Ishikawa (cell line): ENCODE measurements around the gene SDK1.

Source experiments
- CEBPB ChIP-seq: IDR thresholded peaks from 2 replicates; pipeline ENCODE4 v1.6.1; 2012
- CREB1 ChIP-seq: IDR thresholded peaks from 2 replicates; pipeline ENCODE4 v1.6.1; 2012; ENCODE audit warnings: low read depth
- EGR1 ChIP-seq: IDR thresholded peaks from 2 replicates; pipeline ENCODE4 v1.6.1; 2012
- EP300 ChIP-seq: IDR thresholded peaks from 2 replicates; pipeline ENCODE4 v1.6.1; 2012; ENCODE audit warnings: borderline replicate concordance
- FOXM1 ChIP-seq: IDR thresholded peaks from 2 replicates; pipeline ENCODE4 v1.6.1; 2012; ENCODE audit warnings: low read depth, borderline replicate concordance
- NFIC ChIP-seq: IDR thresholded peaks from 2 replicates; pipeline ENCODE4 v1.6.1; 2012
- RAD21 ChIP-seq: IDR thresholded peaks from 2 replicates; pipeline ENCODE4 v1.6.1; 2012; ENCODE audit warnings: low read depth
- REST ChIP-seq: IDR thresholded peaks from 2 replicates; pipeline ENCODE4 v1.6.1; 2012; ENCODE audit warnings: low read depth, mild to moderate bottlenecking
- TAF1 ChIP-seq: IDR thresholded peaks from 2 replicates; pipeline ENCODE4 v1.6.1; 2012; ENCODE audit warnings: low read depth, mild to moderate bottlenecking
- TCF12 ChIP-seq: IDR thresholded peaks from 2 replicates; pipeline ENCODE4 v1.6.1; 2012; ENCODE audit warnings: low read depth
- TEAD4 ChIP-seq: IDR thresholded peaks from 2 replicates; pipeline ENCODE4 v1.6.1; 2012
- USF1 ChIP-seq: IDR thresholded peaks from 2 replicates; pipeline ENCODE4 v1.6.1; 2012
- YY1 ChIP-seq: IDR thresholded peaks from 2 replicates; pipeline ENCODE4 v1.6.1; 2012; ENCODE audit warnings: low read depth
- ZBTB7A ChIP-seq: IDR thresholded peaks from 2 replicates; pipeline ENCODE4 v1.6.1; 2012; ENCODE audit warnings: low read depth
- TF ChIP-seq, protein P1 (sequence below): IDR thresholded peaks from 2 replicates; pipeline ENCODE4 v1.6.1; 2012

SDK1 gene

DNA sequence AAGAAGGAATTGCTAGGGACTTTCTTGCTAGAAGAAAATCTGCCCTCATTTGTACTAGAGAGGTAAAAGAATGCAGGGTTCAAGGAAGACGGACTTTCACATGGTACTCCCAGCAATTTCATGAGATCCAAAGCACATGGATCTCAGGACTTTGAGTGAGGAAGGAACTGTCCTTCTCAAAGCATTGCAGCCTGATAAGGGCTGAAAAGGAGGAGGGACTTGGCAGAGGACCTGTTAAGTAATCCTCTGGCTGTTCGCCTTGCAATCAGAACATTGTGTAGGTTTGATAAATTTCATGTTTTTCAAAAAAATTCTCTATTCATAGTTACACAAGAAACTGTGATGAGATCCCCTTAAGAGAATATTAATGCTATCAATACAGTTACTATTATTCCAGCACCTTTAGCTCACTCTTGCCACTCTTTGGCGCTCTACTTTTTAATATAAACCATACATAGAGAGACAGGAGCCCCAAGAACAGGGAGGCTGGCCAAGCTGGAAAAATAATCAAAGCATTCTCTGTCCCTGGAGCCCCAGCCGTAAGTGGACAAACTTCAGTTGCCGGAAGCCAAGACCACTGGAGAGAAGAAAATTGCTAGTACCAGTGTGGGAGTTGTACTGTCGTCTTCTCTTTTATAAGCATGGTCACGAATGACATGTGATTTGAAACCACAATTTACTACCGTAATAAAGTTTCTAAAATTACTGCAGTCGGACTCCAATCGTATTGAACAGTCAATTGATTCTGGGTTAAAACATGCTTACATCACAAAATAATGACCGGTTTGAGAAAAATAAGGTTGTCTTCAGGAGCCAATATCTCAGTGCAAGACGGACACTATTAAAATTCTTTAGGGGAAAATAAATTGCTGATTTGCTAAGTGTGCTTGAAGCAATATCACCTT, 424.4 kb downstream of the SDK1 start:
- TF ChIP-seq EGR1 = no peak
- TF ChIP-seq YY1 = no peak
- TF ChIP-seq CREB1 = no peak
- TF ChIP-seq USF1 = no peak
- no peak for TF ChIP-seq ZBTB7A
- TF ChIP-seq EP300 = no peak
- TF ChIP-seq RAD21 = no peak
- no peak for TF ChIP-seq TAF1
- TF ChIP-seq REST = no peak
- TF ChIP-seq NFIC = no peak
- TF ChIP-seq, protein P1, sequence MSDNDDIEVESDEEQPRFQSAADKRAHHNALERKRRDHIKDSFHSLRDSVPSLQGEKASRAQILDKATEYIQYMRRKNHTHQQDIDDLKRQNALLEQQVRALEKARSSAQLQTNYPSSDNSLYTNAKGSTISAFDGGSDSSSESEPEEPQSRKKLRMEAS = no peak
- no peak for TF ChIP-seq CEBPB
- TF ChIP-seq TCF12 = no peak
- no peak for TF ChIP-seq FOXM1
- TF ChIP-seq TEAD4 = no peak

GRCh38 chr7:3730276-3730675, 429.2 kb downstream of the SDK1 start:
- no peak for TF ChIP-seq CREB1
- no peak for TF ChIP-seq TAF1

DNA sequence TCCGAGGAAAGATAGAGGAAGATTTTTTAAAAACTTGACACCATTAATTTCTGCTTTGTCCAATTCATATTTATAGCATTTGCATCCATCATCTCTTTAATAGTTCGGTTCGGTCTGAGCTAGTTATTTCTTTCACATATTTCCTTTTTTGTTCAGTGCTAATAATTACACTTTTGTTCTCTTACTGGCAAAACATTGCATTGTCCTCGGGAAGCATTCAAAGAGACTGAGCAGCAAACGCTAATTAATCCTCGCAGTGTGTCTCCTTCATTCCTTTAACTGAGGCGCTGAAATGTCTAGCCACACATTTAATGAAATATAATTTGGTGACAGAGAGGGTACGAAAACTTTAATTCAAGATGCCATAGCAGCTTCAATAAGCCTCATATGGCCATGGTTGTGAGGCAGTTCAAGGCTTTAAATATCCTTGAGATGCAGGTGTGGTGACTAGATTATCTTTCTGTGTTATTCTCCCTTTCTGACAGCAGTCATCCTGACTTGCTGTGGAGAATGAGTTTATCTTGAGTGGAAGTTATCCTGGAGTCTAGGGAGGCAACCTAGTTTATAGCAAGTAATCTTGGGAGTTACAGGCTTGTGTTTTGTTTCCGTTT, 431.4 kb downstream of the SDK1 start:
- TF ChIP-seq CEBPB (no peak), USF1 (no peak), TAF1 (no peak), TCF12 (no peak)
- TF ChIP-seq, protein P1 = no peak

GRCh38 chr7:3733541-3734140, 432.6 kb downstream of the SDK1 start:
- no peak for TF ChIP-seq RAD21
- no peak for TF ChIP-seq EGR1
- no peak for TF ChIP-seq TAF1
- TF ChIP-seq NFIC = no peak
- no peak for TF ChIP-seq TCF12
- TF ChIP-seq CEBPB = no peak
- TF ChIP-seq USF1 = no peak
- TF ChIP-seq EP300 = no peak

GRCh38 chr7:3738964-3739363, 437.9 kb downstream of the SDK1 start:
- TF ChIP-seq CREB1 (no peak), YY1 (no peak), CEBPB (no peak), ZBTB7A (no peak), NFIC (no peak), TCF12 (no peak), EGR1 (no peak), TEAD4 (no peak), RAD21 (no peak), FOXM1 (no peak), TAF1 (no peak), EP300 (no peak), USF1 (no peak), REST (no peak)
- TF ChIP-seq, protein P1 = no peak
